CD4-positive, alpha-beta T cell treated with Interleukin-6 for 4 hours (primary cell): ENCODE data around the gene CDKL5.
"Not testable (repeated sequence)": the region's sequence is repeated elsewhere in the genome, so short reads cannot be mapped to it uniquely, and the experiment has no call there.

Source experiments
- DNase-seq: peaks from one replicate; pipeline ENCODE4 v3.0.0-alpha.2; 2020; ENCODE audit warnings: mixed read lengths

CDKL5 gene

GRCh38 chrX:18578546-18578945, 153.1 kb downstream of the CDKL5 start:
- DNase-seq: no peak

- DNase-seq: no peak
Measured at GRCh38 chrX:18579495-18579894, 154.1 kb downstream of the CDKL5 start.

GRCh38 chrX:18582910-18583493, 157.6 kb downstream of the CDKL5 start:
- DNase-seq: no peak

- DNase-seq: not testable (repeated sequence)
Measured at GRCh38 chrX:18589292-18589691, 163.9 kb downstream of the CDKL5 start.

GRCh38 chrX:18591834-18592233, 166.4 kb downstream of the CDKL5 start:
- DNase-seq: no peak

GRCh38 chrX:18594079-18594478, 168.7 kb downstream of the CDKL5 start:
- no peak for DNase-seq

- DNase-seq: no peak
Measured at GRCh38 chrX:18596096-18596495, 170.7 kb downstream of the CDKL5 start.

GRCh38 chrX:18598413-18598812, 173.0 kb downstream of the CDKL5 start:
- no peak for DNase-seq

GRCh38 chrX:18607966-18608365, 182.6 kb downstream of the CDKL5 start:
- no peak for DNase-seq

GRCh38 chrX:18613930-18614639, 188.7 kb downstream of the CDKL5 start:
- DNase-seq: no peak

GRCh38 chrX:18616688-18617406, 191.4 kb downstream of the CDKL5 start:
- DNase-seq: no peak

GRCh38 chrX:18617407-18617750, 192.0 kb downstream of the CDKL5 start:
- no peak for DNase-seq

- DNase-seq: no peak
Measured at GRCh38 chrX:18619288-18619687, 193.9 kb downstream of the CDKL5 start.

- DNase-seq: no peak
Measured at GRCh38 chrX:18620349-18620748, 194.9 kb downstream of the CDKL5 start.

- DNase-seq: no peak
Measured at GRCh38 chrX:18624599-18624998, 199.2 kb downstream of the CDKL5 start.

GRCh38 chrX:18630934-18631333, 205.5 kb downstream of the CDKL5 start:
- DNase-seq: no peak

GRCh38 chrX:18638398-18638797, 213.0 kb downstream of the CDKL5 start:
- no peak for DNase-seq

GRCh38 chrX:18639280-18639679, 213.9 kb downstream of the CDKL5 start:
- no peak for DNase-seq

GRCh38 chrX:18640686-18641085, 215.3 kb downstream of the CDKL5 start:
- no peak for DNase-seq

GRCh38 chrX:18643243-18643642, 217.8 kb downstream of the CDKL5 start:
- DNase-seq: no peak

- DNase-seq: no peak
Measured at GRCh38 chrX:18643853-18644252, 218.4 kb downstream of the CDKL5 start.

- DNase-seq: no peak
Measured at GRCh38 chrX:18647621-18648020, 222.2 kb downstream of the CDKL5 start.

- no peak for DNase-seq
Measured at GRCh38 chrX:18649498-18649951, 224.1 kb downstream of the CDKL5 start.

GRCh38 chrX:18650662-18651061, 225.3 kb downstream of the CDKL5 start:
- no peak for DNase-seq
